DND-41 (cell line): Measurements from ENCODE around the gene MLYCD.

Source experiments
- EZH2 ChIP-seq: IDR thresholded peaks from 3 replicates; pipeline ENCODE4 v1.6.1; 2012; ENCODE audit warnings: borderline replicate concordance, low read depth, mild to moderate bottlenecking, moderate library complexity, low read length, inconsistent platforms; ENCODE audit not compliant: severe bottlenecking
- TF ChIP-seq, protein P1 (sequence below): IDR thresholded peaks from 2 replicates; pipeline ENCODE4 v1.5.1; 2012; ENCODE audit warnings: borderline replicate concordance, low read length, moderate library complexity, mild to moderate bottlenecking; ENCODE audit not compliant: poor library complexity, severe bottlenecking; ENCODE audit errors: extremely low read depth

DNA sequence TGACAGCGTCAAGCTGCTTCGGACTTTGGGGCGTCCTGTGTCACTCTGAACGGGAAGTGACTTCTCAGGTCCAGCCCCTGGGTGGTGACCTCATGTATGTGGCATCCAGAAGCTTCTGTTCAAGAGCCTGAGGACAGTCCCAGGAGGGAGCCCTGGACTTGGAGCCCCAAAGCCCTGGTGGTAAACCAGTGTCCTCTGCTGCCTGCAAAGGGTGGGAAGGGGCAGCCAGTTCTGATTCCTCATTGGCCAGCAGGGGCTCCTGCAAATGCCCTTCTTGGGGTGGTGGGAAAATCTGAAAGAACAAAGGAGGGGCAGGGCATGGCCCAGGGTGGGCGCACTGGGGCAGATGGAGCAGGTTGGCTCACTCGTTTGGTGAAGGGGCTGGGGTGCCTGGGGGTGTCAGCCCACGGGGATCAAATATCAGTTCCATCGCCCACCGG lies 55.7 kb downstream of the MLYCD start:
- no peak for TF ChIP-seq EZH2
- TF ChIP-seq, protein P1, sequence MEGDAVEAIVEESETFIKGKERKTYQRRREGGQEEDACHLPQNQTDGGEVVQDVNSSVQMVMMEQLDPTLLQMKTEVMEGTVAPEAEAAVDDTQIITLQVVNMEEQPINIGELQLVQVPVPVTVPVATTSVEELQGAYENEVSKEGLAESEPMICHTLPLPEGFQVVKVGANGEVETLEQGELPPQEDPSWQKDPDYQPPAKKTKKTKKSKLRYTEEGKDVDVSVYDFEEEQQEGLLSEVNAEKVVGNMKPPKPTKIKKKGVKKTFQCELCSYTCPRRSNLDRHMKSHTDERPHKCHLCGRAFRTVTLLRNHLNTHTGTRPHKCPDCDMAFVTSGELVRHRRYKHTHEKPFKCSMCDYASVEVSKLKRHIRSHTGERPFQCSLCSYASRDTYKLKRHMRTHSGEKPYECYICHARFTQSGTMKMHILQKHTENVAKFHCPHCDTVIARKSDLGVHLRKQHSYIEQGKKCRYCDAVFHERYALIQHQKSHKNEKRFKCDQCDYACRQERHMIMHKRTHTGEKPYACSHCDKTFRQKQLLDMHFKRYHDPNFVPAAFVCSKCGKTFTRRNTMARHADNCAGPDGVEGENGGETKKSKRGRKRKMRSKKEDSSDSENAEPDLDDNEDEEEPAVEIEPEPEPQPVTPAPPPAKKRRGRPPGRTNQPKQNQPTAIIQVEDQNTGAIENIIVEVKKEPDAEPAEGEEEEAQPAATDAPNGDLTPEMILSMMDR = no peak
